Stimulated activated naive CD8-positive, alpha-beta T cell treated with anti-CD3 and anti-CD28 coated beads, Interleukin-15, Interleukin-2, amounts not matched to agents 100 ng/mL and 50 ng/mL, for 24 hours (primary cell): Measurements from ENCODE around the gene ALK.

Source experiments
- H3K27ac Mint-ChIP-seq: one replicate; pipeline ENCODE4 v1.8.0; 2021; ENCODE audit warnings: mild to moderate bottlenecking, mixed read lengths
- H3K27me3 Mint-ChIP-seq: one replicate; pipeline ENCODE4 v1.8.0; 2021; ENCODE audit warnings: mixed read lengths
- H3K36me3 Mint-ChIP-seq: one replicate; pipeline ENCODE4 v1.8.0; 2021; ENCODE audit warnings: low read depth, mixed read lengths
- H3K4me1 Mint-ChIP-seq: one replicate; pipeline ENCODE4 v1.8.0; 2021; ENCODE audit warnings: low read depth, mixed read lengths
- H3K4me3 Mint-ChIP-seq: one replicate; pipeline ENCODE4 v1.8.0; 2021; ENCODE audit warnings: mild to moderate bottlenecking, mixed read lengths
- H3K9me3 Mint-ChIP-seq: one replicate; pipeline ENCODE4 v1.8.0; 2021; ENCODE audit warnings: mixed read lengths

The ALK gene

GRCh38 chr2:29305762-29306161, 615.6 kb downstream of the ALK start:
- peaks cover 39% of the 10 kb centered on the region for H3K27me3 Mint-ChIP-seq
- peaks cover 4% of the 10 kb centered on the region for H3K4me1 Mint-ChIP-seq
- no peak overlapping the region for H3K4me3 Mint-ChIP-seq
- H3K36me3 Mint-ChIP-seq: no peaks in the 10 kb centered on the region
- H3K27ac Mint-ChIP-seq: no peak overlapping the region
- H3K9me3 Mint-ChIP-seq: no peaks in the 10 kb centered on the region

DNA sequence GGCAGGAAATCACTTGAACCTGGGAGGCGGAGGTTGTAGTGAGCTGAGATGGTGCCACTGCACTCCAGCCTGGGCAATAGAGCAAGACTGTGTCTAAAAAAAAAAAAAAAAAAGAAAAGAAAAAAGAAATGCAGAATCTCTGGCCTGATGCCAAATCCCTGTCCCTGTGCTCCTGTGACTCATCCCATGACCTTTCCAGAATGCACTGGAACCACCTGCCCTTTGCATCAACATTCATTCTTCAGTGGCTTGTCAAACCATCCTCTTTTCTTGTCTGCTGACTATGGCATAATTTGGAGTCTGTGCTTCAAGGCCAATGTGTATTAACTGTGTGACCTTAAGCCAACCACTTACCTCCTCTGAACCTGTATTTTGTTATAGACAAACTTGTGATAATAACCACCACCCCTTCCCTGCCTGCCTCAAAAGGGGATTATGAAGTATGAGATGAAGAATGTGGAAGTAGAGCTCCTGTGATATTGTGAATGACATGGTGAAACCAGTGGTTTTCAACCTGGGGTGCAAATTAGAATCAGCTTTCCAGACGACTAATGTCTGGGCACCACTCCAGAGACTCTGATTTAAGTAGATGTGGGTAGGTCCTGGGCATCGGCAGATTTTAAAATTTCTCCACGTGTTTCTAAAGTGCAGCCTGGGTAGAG, 616.9 kb downstream of the ALK start:
- H3K27me3 Mint-ChIP-seq: peaks cover 30% of the 10 kb centered on the region
- H3K36me3 Mint-ChIP-seq: no peaks in the 10 kb centered on the region
- H3K4me1 Mint-ChIP-seq: peaks cover 4% of the 10 kb centered on the region
- H3K4me3 Mint-ChIP-seq: no peak overlapping the region
- H3K9me3 Mint-ChIP-seq: no peaks in the 10 kb centered on the region
- H3K27ac Mint-ChIP-seq: no peak overlapping the region

DNA sequence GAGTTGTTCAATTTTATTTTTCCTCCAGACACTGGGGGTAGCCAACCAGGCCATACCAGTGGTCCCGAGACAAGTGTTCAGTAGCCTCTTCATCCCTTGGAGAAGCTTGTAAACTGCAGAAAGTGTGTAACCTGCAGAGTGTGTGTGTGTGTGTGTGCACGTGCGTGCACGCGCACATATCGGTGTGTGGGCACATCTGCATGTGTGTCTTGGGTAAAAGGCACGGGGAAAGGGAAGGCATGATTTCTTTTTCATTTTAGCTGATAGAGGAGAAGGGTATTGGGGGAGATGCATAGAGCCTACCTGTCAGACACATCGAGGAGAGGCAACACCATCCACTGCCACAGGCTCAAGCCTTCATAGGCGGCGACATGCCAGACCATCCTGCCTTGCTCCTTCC, 624.8 kb downstream of the ALK start:
- no peaks in the 10 kb centered on the region for H3K36me3 Mint-ChIP-seq
- H3K4me3 Mint-ChIP-seq: no peak overlapping the region
- no peaks in the 10 kb centered on the region for H3K9me3 Mint-ChIP-seq
- peaks cover 56% of the 10 kb centered on the region for H3K27me3 Mint-ChIP-seq
- no peak overlapping the region for H3K27ac Mint-ChIP-seq
- no peaks in the 10 kb centered on the region for H3K4me1 Mint-ChIP-seq

- H3K9me3 Mint-ChIP-seq: no peaks in the 10 kb centered on the region
- H3K27me3 Mint-ChIP-seq: peaks cover 57% of the 10 kb centered on the region
- H3K4me3 Mint-ChIP-seq: no peak overlapping the region
- no peaks in the 10 kb centered on the region for H3K36me3 Mint-ChIP-seq
- no peaks in the 10 kb centered on the region for H3K4me1 Mint-ChIP-seq
- no peak overlapping the region for H3K27ac Mint-ChIP-seq
Observed at GRCh38 chr2:29295845-29296244, 625.5 kb downstream of the ALK start.

DNA sequence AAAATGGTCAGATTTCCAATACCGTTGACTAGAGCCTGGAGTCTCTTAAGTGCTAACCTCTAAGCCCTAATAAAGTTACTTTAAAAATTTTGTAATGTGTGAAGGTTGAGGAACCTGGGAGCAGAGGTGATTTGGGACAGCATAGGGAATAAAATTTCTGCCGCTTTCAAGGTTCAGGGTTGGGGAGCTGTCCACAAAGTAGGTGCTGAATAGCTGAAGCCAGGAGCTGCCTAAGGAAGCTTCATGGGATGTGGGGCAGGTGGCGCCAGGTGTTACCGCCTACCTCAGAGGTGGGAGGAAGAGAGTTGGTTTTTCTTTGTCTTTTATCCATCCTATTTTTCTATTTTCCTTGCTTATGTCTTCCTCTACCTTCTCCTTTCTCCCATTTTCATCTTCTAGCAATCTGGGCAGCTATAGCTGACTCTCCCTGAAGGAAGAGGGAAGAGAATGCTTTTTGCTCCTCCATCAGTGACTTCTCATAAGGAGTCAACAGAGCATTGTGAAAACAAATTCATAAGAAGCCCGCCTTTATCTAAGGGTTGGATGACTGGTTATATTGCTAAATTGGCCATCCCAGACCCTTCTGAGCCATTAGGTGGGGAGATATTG, 627.5 kb downstream of the ALK start:
- Mint-ChIP-seq H3K27ac (no peak overlapping the region), H3K4me1 (no peaks in the 10 kb centered on the region), H3K9me3 (no peaks in the 10 kb centered on the region), H3K36me3 (no peaks in the 10 kb centered on the region), H3K27me3 (peaks cover 51% of the 10 kb centered on the region), H3K4me3 (no peak overlapping the region)

DNA sequence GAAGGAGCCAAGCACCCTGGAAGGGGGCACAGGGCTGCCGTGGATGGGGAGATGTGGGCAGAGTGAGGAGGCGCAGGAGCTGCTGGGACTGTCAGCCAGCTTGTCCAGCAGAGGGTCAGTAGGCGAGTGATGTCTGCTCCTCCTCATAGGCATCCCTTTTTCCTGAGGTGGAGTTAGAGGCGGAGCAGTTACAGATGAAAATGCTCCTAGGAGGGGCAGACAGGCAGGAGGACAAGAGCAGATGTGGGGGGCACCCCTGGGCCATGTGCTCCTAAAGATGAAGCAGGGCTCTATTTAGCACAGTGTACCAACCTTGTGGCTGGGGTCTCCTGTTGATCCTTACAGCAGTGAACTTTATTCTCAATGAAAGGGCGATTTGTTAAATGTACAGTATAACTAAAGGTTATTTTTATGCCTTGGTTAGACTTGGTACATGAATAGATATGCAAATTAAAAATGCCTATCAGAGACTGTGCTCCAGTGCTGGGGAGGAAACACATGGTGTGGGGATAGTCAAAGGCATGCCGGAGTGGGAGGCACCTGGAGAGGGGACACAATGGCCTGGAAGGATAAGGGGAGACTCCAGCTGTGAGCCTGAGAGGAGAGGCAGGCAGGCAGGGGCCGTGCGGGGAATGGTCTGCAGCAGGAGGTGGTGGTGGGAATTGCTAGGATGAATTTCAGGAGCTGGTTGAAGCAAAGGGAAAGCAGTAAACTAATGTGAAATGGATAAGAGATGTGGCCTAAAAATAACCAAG, 630.9 kb downstream of the ALK start:
- Mint-ChIP-seq H3K36me3 (no peaks in the 10 kb centered on the region), H3K9me3 (no peaks in the 10 kb centered on the region), H3K27ac (no peak overlapping the region), H3K4me1 (no peaks in the 10 kb centered on the region), H3K4me3 (no peak overlapping the region), H3K27me3 (peaks cover 42% of the 10 kb centered on the region)

GRCh38 chr2:29284671-29285070, 636.7 kb downstream of the ALK start:
- no peaks in the 10 kb centered on the region for H3K4me1 Mint-ChIP-seq
- no peak overlapping the region for H3K27ac Mint-ChIP-seq
- H3K4me3 Mint-ChIP-seq: no peak overlapping the region
- H3K36me3 Mint-ChIP-seq: no peaks in the 10 kb centered on the region
- peaks cover 14% of the 10 kb centered on the region for H3K27me3 Mint-ChIP-seq
- no peaks in the 10 kb centered on the region for H3K9me3 Mint-ChIP-seq

GRCh38 chr2:29281916-29282247, 639.5 kb downstream of the ALK start:
- no peaks in the 10 kb centered on the region for H3K4me1 Mint-ChIP-seq
- no peak overlapping the region for H3K27ac Mint-ChIP-seq
- H3K9me3 Mint-ChIP-seq: no peaks in the 10 kb centered on the region
- no peak overlapping the region for H3K4me3 Mint-ChIP-seq
- H3K36me3 Mint-ChIP-seq: no peaks in the 10 kb centered on the region
- peaks cover 20% of the 10 kb centered on the region for H3K27me3 Mint-ChIP-seq

- H3K4me1 Mint-ChIP-seq: no peaks in the 10 kb centered on the region
- H3K36me3 Mint-ChIP-seq: no peaks in the 10 kb centered on the region
- peaks cover 19% of the 10 kb centered on the region for H3K27me3 Mint-ChIP-seq
- H3K9me3 Mint-ChIP-seq: no peaks in the 10 kb centered on the region
- no peak overlapping the region for H3K4me3 Mint-ChIP-seq
- H3K27ac Mint-ChIP-seq: no peak overlapping the region
Observed at GRCh38 chr2:29281086-29281915, 640.1 kb downstream of the ALK start.

GRCh38 chr2:29278966-29279365, 642.4 kb downstream of the ALK start:
- no peak overlapping the region for H3K4me3 Mint-ChIP-seq
- no peaks in the 10 kb centered on the region for H3K36me3 Mint-ChIP-seq
- H3K27ac Mint-ChIP-seq: no peak overlapping the region
- no peaks in the 10 kb centered on the region for H3K9me3 Mint-ChIP-seq
- no peaks in the 10 kb centered on the region for H3K4me1 Mint-ChIP-seq
- H3K27me3 Mint-ChIP-seq: peaks cover 12% of the 10 kb centered on the region

DNA sequence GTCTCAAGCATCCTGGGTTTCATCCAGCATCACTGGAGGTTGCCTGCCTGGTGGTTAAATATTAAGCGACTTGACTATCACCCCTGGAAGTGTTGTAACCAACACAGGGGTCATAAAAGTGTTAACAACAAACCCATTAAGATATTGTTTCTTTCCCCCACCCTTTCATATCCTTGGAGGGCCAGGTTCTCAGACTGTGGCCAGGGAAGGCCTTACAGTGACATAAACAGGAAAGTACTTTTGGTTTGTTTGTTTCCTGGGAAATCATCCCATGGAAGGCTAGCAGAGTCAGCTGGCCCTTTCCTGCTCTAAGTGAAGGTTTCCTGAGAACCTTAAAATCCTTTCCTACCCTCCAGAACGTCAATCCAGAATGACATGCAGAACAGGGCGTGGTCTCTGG, 645.2 kb downstream of the ALK start:
- Mint-ChIP-seq H3K27ac (no peak overlapping the region), H3K4me3 (no peak overlapping the region), H3K4me1 (no peaks in the 10 kb centered on the region), H3K36me3 (no peaks in the 10 kb centered on the region), H3K9me3 (no peaks in the 10 kb centered on the region), H3K27me3 (peaks cover 12% of the 10 kb centered on the region)

- H3K4me1 Mint-ChIP-seq: no peaks in the 10 kb centered on the region
- H3K27ac Mint-ChIP-seq: no peak overlapping the region
- no peak overlapping the region for H3K4me3 Mint-ChIP-seq
- H3K36me3 Mint-ChIP-seq: no peaks in the 10 kb centered on the region
- H3K9me3 Mint-ChIP-seq: no peaks in the 10 kb centered on the region
- peaks cover 9% of the 10 kb centered on the region for H3K27me3 Mint-ChIP-seq
Observed at GRCh38 chr2:29275186-29275585, 646.2 kb downstream of the ALK start.

GRCh38 chr2:29273685-29274611, 647.4 kb downstream of the ALK start:
- no peak overlapping the region for H3K4me3 Mint-ChIP-seq
- H3K4me1 Mint-ChIP-seq: no peaks in the 10 kb centered on the region
- no peaks in the 10 kb centered on the region for H3K36me3 Mint-ChIP-seq
- no peak overlapping the region for H3K27ac Mint-ChIP-seq
- no peaks in the 10 kb centered on the region for H3K9me3 Mint-ChIP-seq
- peaks cover 6% of the 10 kb centered on the region for H3K27me3 Mint-ChIP-seq

- Mint-ChIP-seq H3K4me1 (no peaks in the 10 kb centered on the region), H3K36me3 (no peaks in the 10 kb centered on the region), H3K27ac (no peak overlapping the region), H3K27me3 (peaks cover 5% of the 10 kb centered on the region), H3K9me3 (no peaks in the 10 kb centered on the region), H3K4me3 (no peak overlapping the region)
Observed at GRCh38 chr2:29273004-29273684, 648.2 kb downstream of the ALK start.
